ENCODE data around the gene KRTAP4-5. TPM values are rescaled to one million over a fixed set of nuclear protein-coding genes. Genes with fewer than 3 reads are reported as not detected.
"Not testable (repeated sequence)": the region's sequence is repeated elsewhere in the genome, so short reads cannot be mapped to it uniquely, and the experiment has no call there.

The KRTAP4-5 gene
- not detected for polyA plus RNA-seq (2012; ENCODE audit: insufficient read length, low read depth)

DNA sequence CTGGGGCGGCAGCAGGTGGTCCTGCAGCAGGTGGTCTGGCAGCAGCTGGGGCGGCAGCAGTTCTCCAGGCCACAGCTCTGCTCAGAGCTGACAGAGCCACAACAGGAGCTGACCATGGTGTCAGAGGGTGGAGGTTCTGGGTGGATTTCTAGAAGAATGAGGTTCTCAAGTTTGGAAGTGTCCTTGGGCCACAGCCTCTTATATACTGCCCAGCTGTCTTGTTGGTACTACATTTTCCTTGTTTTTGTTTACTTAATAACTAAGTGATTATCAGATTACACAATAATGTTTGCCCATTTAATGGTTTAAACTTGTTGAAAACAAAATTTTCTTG, at the start of gene KRTAP4-5:
TSS of gene KRTAP4-5 (minus strand) at position 174 of the 334 bp plus-strand sequence. CDS start at position 116, 58 bp downstream.
- TF ChIP-seq FOXP2 (optimal IDR thresholded peaks at IDR 0.05; ENCODE audit: borderline replicate concordance, extremely low read depth, extremely low read length, insufficient read depth), result no peak
- TF ChIP-seq, protein P1, sequence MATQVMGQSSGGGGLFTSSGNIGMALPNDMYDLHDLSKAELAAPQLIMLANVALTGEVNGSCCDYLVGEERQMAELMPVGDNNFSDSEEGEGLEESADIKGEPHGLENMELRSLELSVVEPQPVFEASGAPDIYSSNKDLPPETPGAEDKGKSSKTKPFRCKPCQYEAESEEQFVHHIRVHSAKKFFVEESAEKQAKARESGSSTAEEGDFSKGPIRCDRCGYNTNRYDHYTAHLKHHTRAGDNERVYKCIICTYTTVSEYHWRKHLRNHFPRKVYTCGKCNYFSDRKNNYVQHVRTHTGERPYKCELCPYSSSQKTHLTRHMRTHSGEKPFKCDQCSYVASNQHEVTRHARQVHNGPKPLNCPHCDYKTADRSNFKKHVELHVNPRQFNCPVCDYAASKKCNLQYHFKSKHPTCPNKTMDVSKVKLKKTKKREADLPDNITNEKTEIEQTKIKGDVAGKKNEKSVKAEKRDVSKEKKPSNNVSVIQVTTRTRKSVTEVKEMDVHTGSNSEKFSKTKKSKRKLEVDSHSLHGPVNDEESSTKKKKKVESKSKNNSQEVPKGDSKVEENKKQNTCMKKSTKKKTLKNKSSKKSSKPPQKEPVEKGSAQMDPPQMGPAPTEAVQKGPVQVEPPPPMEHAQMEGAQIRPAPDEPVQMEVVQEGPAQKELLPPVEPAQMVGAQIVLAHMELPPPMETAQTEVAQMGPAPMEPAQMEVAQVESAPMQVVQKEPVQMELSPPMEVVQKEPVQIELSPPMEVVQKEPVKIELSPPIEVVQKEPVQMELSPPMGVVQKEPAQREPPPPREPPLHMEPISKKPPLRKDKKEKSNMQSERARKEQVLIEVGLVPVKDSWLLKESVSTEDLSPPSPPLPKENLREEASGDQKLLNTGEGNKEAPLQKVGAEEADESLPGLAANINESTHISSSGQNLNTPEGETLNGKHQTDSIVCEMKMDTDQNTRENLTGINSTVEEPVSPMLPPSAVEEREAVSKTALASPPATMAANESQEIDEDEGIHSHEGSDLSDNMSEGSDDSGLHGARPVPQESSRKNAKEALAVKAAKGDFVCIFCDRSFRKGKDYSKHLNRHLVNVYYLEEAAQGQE (IDR thresholded peaks at IDR 0.05; ENCODE audit: insufficient read depth in 1 of 2, low read depth in 2 of 2, low read length in 2 of 2), result 0 out of 4 replicates have a peak, but pooled peaks of 1 of the 2 experiments have one; percentile 23

- TF ChIP-seq, protein P1 (IDR thresholded peaks at IDR 0.05; ENCODE audit: insufficient read depth in 1 of 2, low read depth in 2 of 2, low read length in 2 of 2), result no peak
- TF ChIP-seq FOXP2 (optimal IDR thresholded peaks at IDR 0.05; ENCODE audit: borderline replicate concordance, extremely low read depth, extremely low read length, insufficient read depth) (no peak), TAF1 (IDR thresholded peaks at IDR 0.05; ENCODE audit: borderline replicate concordance, insufficient read depth, low read length) (no peak), SIN3A (IDR thresholded peaks at IDR 0.05; ENCODE audit: borderline replicate concordance, insufficient read depth, low read length) (no peak), POLR2AphosphoS5 (IDR thresholded peaks at IDR 0.05; ENCODE audit: low read depth, low read length) (no peak)
These were observed 46.4 kb upstream of the KRTAP4-5 start for GRCh38 chr17:41196068-41196467.

- TF ChIP-seq TAF1 (IDR thresholded peaks at IDR 0.05; ENCODE audit: borderline replicate concordance, insufficient read depth, low read length) (no peak), SIN3A (IDR thresholded peaks at IDR 0.05; ENCODE audit: borderline replicate concordance, insufficient read depth, low read length) (no peak), POLR2AphosphoS5 (IDR thresholded peaks at IDR 0.05; ENCODE audit: low read depth, low read length) (no peak), FOXP2 (optimal IDR thresholded peaks at IDR 0.05; ENCODE audit: borderline replicate concordance, extremely low read depth, extremely low read length, insufficient read depth) (no peak)
- TF ChIP-seq, protein P1 (IDR thresholded peaks at IDR 0.05; ENCODE audit: insufficient read depth in 1 of 2, low read depth in 2 of 2, low read length in 2 of 2), result no peak
These were observed 40.7 kb upstream of the KRTAP4-5 start for GRCh38 chr17:41190328-41190727.

DNA sequence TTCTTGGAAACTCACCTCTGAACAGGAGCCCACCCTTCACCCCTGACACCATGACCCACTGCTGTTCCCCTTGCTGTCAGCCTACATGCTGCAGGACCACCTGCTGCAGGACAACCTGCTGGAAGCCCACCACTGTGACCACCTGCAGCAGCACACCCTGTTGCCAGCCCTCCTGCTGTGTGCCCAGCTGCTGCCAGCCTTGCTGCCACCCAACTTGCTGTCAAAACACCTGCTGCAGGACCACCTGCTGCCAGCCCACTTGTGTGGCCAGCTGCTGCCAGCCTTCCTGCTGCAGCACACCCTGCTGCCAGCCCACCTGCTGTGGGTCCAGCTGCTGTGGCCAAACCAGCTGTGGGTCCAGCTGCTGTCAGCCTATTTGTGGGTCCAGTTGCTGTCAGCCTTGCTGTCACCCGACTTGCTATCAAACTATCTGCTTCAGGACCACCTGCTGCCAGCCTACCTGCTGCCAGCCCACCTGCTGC, 40.3 kb upstream of the KRTAP4-5 start, which contains the start of gene KRTAP9-1:
TSS of gene KRTAP9-1 (plus strand) at position 51 of the 482 bp plus-strand sequence. CDS start at position 51, 0 bp downstream.
- not testable (repeated sequence) for TF ChIP-seq POLR2AphosphoS5 (IDR thresholded peaks at IDR 0.05; ENCODE audit: low read depth, low read length); SIN3A (IDR thresholded peaks at IDR 0.05; ENCODE audit: borderline replicate concordance, insufficient read depth, low read length)
- TF ChIP-seq, protein P1 (IDR thresholded peaks at IDR 0.05; ENCODE audit: insufficient read depth in 1 of 2, low read depth in 2 of 2, low read length in 2 of 2), result not testable (repeated sequence)

DNA sequence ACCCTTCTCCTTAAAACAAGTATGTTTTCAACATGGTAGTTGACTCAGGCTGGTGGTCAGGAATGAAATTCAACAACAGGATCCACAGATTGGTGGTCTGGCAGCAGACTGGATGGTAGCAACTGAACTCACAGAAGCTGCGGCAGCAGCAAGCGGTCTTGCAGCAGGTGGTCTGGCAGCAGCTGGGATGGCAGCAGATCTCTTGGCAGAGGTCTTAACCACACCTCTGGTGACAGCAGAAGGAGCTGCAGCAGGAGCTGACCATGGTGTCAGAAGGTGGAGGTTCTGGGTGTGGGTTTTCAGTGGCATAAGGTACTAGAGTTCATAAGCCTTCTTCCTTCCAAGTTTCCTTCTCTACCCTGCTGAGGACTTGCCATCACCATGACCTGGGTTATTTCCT, 37.2 kb upstream of the KRTAP4-5 start:
- TF ChIP-seq, protein P1 (IDR thresholded peaks at IDR 0.05; ENCODE audit: insufficient read depth in 1 of 2, low read depth in 2 of 2, low read length in 2 of 2), result 0 out of 4 replicates have a peak, but pooled peaks of 1 of the 2 experiments have one; percentile 51
- no peak for TF ChIP-seq SIN3A (IDR thresholded peaks at IDR 0.05; ENCODE audit: borderline replicate concordance, insufficient read depth, low read length)
- no peak for TF ChIP-seq TAF1 (IDR thresholded peaks at IDR 0.05; ENCODE audit: borderline replicate concordance, insufficient read depth, low read length)
- no peak for TF ChIP-seq POLR2AphosphoS5 (IDR thresholded peaks at IDR 0.05; ENCODE audit: low read depth, low read length)
- no peak for TF ChIP-seq FOXP2 (optimal IDR thresholded peaks at IDR 0.05; ENCODE audit: borderline replicate concordance, extremely low read depth, extremely low read length, insufficient read depth)

All from PFSK-1 (cell line).